ENCODE measurements around the gene SPATA31E1. TPM values are rescaled to one million over a fixed set of nuclear protein-coding genes. Genes with fewer than 3 reads are reported as not detected.

SPATA31E1 gene
- not detected for total RNA-seq

GRCh38 chr9:87882627-87883026, at the start of gene SPATA31E1:
SPATA31E1 (plus strand) TSS chr9:87882877; CDS start chr9:87882892, 15 bp downstream.

DNA sequence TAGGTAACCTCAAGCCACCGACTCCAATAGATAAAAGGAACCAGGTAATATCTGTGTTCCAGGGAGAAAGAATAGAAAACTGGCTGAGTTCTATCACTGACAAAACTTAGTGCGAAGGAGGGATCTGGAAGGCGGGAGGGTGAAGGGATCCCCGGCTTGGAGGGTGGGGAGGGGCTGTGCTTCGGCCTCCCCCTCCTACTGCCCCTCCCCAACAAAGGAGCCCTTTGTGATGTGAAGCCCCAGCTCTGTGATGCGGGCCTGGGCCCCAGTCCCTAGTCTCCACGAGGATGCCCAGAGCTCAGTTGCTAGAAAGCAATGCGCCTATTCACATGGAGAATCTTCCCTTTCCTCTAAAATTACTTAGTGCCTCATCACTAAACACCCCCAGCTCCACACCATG, 35.0 kb downstream of the SPATA31E1 start, which contains the start of gene SPATA31C1:
SPATA31C1 (plus strand) TSS at position 301 of the 400 bp plus-strand sequence.

Other genes with a start within 250 kb of the SPATA31E1 start
- 10 to 100 TPM; 25.8 to 28.3 TPM for gene CTSL, start 156.8 kb upstream of the SPATA31E1 start, total RNA-seq
- not detected for gene SPATA31C1, start 35.1 kb downstream of the SPATA31E1 start, total RNA-seq
- 1 to 10 TPM; 2.0 to 2.6 TPM for gene CDK20, start 91.7 kb downstream of the SPATA31E1 start, total RNA-seq